B cell (primary cell): ENCODE data around the gene PPFIA1. TPM values are rescaled to one million over a fixed set of nuclear protein-coding genes. Genes with fewer than 3 reads are reported as not detected.

Source experiments
- ATAC-seq: fragments of 200-7000 bp; cut with Tn5 transposase; one replicate; pipeline ENCODE4 v1.10.0; 2021; ENCODE audit warnings: low read depth, mild to moderate bottlenecking, moderate number of reproducible peaks, moderate library complexity
- CTCF ChIA-PET: fragments of 350-600 bp; sonication (Branson Sonifier 250); formaldehyde crosslinking; loops from one replicate; lab custom pipeline; 2021; ENCODE audit warnings: antibody characterized with exemption, inconsistent platforms; lab: Charles Lee
- POLR2A ChIA-PET: fragments of 350-600 bp; sonication (Branson Sonifier 250); formaldehyde crosslinking; loops from one replicate; lab custom pipeline; 2021; ENCODE audit warnings: antibody characterized with exemption; lab: Charles Lee
- DNase-seq: peaks from one replicate; pipeline ENCODE4 v3.0.0; 2013
- H2AFZ ChIP-seq: 2 replicates; pipeline ENCODE4 v1.6.1; 2012; ENCODE audit warnings: mild to moderate bottlenecking, low read depth, low read length; ENCODE audit not compliant: insufficient read depth, poor library complexity, severe bottlenecking
- H3K27ac ChIP-seq, 2 donors: 1 replicate in 1 of 2; 2 replicates in 1 of 2; pipeline ENCODE4 v1.5.1; 2012 to 2013; ENCODE audit warnings: low read length in 2 of 2, mild to moderate bottlenecking in 2 of 2, moderate library complexity in 1 of 2
- H3K27me3 ChIP-seq, 4 experiments: fragments of 200-600 bp in 1 of 4; sonication (generic) in 1 of 4; replicated peaks in 1 of 4; 1 replicate in 2 of 4; 2 replicates in 2 of 4; pipeline versions ENCODE4 v1.6.1 to v1.7.0; 2013 to 2016; ENCODE audit warnings: low read length in 3 of 4, mild to moderate bottlenecking in 2 of 4, mixed read lengths in 1 of 4, moderate library complexity in 1 of 4; ENCODE audit not compliant: insufficient read depth in 4 of 4, control insufficient read depth in 3 of 4; ENCODE audit errors: control extremely low read depth in 1 of 4
- H3K36me3 ChIP-seq, 2 experiments: replicated peaks in 1 of 2; 1 replicate in 1 of 2; 2 replicates in 1 of 2; pipeline versions ENCODE4 v1.6.1 to v1.7.1; 2013; ENCODE audit warnings: low read length in 1 of 2; ENCODE audit not compliant: insufficient read depth in 2 of 2, control insufficient read depth in 1 of 2; ENCODE audit errors: control extremely low read depth in 1 of 2, extremely low read depth in 1 of 2
- H3K4me1 ChIP-seq, 2 donors: fragments of 200-600 bp in 1 of 2; sonication (generic) in 1 of 2; 1 replicate in 1 of 2; 2 replicates in 1 of 2; pipeline versions ENCODE4 v1.5.1 to v1.6.1; 2013 to 2017; ENCODE audit warnings: low read length in 2 of 2; ENCODE audit not compliant: control insufficient read depth in 2 of 2, insufficient read depth in 2 of 2
- H3K4me2 ChIP-seq: replicated peaks from 2 replicates; pipeline ENCODE3; 2012; ENCODE audit warnings: mild to moderate bottlenecking, low read depth, low read length; ENCODE audit not compliant: poor library complexity, severe bottlenecking
- H3K4me3 ChIP-seq, 5 experiments: fragments of 200-600 bp in 1 of 5; sonication (generic) in 1 of 5; 1 replicate in 3 of 5; 2 replicates in 2 of 5; pipeline versions ENCODE4 v1.5.1 to v1.7.0; 2011 to 2016; ENCODE audit warnings: low read length in 4 of 5, mild to moderate bottlenecking in 4 of 5, low read depth in 2 of 5, control low read depth in 1 of 5, moderate library complexity in 1 of 5; ENCODE audit not compliant: insufficient read depth in 1 of 5; ENCODE audit errors: control extremely low read depth in 1 of 5, extremely low read depth in 1 of 5
- H3K79me2 ChIP-seq: fragments of 200-600 bp; sonication (generic); one replicate; pipeline ENCODE4 v1.6.0; 2016; ENCODE audit warnings: low read length; ENCODE audit not compliant: control insufficient read depth, insufficient read depth
- H3K9ac ChIP-seq: fragments of 200-600 bp; sonication (generic); 2 replicates; pipeline ENCODE4 v1.6.1; 2017; ENCODE audit warnings: mild to moderate bottlenecking, low read length, moderate library complexity
- H3K9me3 ChIP-seq, 3 donors: one replicate each; pipeline versions ENCODE4 v1.6.1 to v1.7.1; 2013; ENCODE audit warnings: low read length in 2 of 3; ENCODE audit not compliant: control insufficient read depth in 2 of 3, insufficient read depth in 1 of 3; ENCODE audit errors: control extremely low read depth in 1 of 3
- H4K20me1 ChIP-seq: 2 replicates; pipeline ENCODE4 v1.6.0; 2012; ENCODE audit warnings: mild to moderate bottlenecking, low read length; ENCODE audit not compliant: insufficient read depth, control insufficient read depth, poor library complexity, severe bottlenecking
- H3K27ac Mint-ChIP-seq: one replicate; pipeline ENCODE4 v1.8.0; 2021; ENCODE audit warnings: mixed read lengths
- H3K27me3 Mint-ChIP-seq: one replicate; pipeline ENCODE4 v1.8.0; 2021; ENCODE audit warnings: mixed read lengths
- H3K4me1 Mint-ChIP-seq: one replicate; pipeline ENCODE4 v1.8.0; 2021; ENCODE audit warnings: mixed read lengths
- H3K4me3 Mint-ChIP-seq: one replicate; pipeline ENCODE4 v1.8.0; 2021; ENCODE audit warnings: mixed read lengths
- H3K9me3 Mint-ChIP-seq: one replicate; pipeline ENCODE4 v1.8.0; 2022; ENCODE audit warnings: mixed read lengths; ENCODE audit not compliant: insufficient read depth
- CTCF ChIP-seq: fragments of 200-600 bp; IDR thresholded peaks from one replicate; pipeline ENCODE4 v1.8.0; 2022; ENCODE audit warnings: antibody characterized with exemption, mild to moderate bottlenecking
- EZH2 ChIP-seq: IDR thresholded peaks from 2 replicates; pipeline ENCODE4 v1.6.1; 2012; ENCODE audit warnings: borderline replicate concordance, low read depth, mild to moderate bottlenecking, moderate library complexity, low read length; ENCODE audit not compliant: insufficient read depth, poor library complexity, severe bottlenecking
- WGBS: methylation state at CpG from one replicate; pipeline ENCODE4 v1.1.5; 2013; ENCODE audit warnings: missing lambda C conversion rate; ENCODE audit not compliant: insufficient coverage; 5-methylcytosine and 5-hydroxymethylcytosine counted together
- intact Hi-C: fragments of 100-400 bp; cut with micrococcal nuclease; formaldehyde crosslinking; loops from one replicate; pipeline ENCODE4 v1.10.0; 2022
- polyA plus RNA-seq: library from polyadenylated mRNA; depleted of rRNA; stranded (reverse); fragments of >200 nt; gene quantifications from 2 replicates; pipeline ENCODE4 v1.2.3, GENCODE V29; 2012
- total RNA-seq, 2 donors: library from RNA; stranded (reverse); fragments of 120-200 nt in 1 of 2; gene quantifications; 1 replicate in 1 of 2; 2 replicates in 1 of 2; pipeline versions ENCODE4 v1.2.3 to v1.2.4, GENCODE V29; 2013 to 2022

The PPFIA1 gene
- total and polyA plus RNA-seq, 2 donors (not counting 1 experiment from before 2014, with no cell fraction given): 21.8 to 70.4 TPM

- no peak overlapping the region for H3K27ac Mint-ChIP-seq
- H3K9ac ChIP-seq: no peak overlapping the region
- no peaks in the 10 kb centered on the region for H3K4me1 ChIP-seq
- no peaks in the 10 kb centered on the region for H3K79me2 ChIP-seq
- no peak overlapping the region for H3K4me2 ChIP-seq
- no peaks in the 10 kb centered on the region for H3K9me3 Mint-ChIP-seq
- H2AFZ ChIP-seq: no peak overlapping the region
- H3K36me3 ChIP-seq: peaks cover 10 to 67% of the 10 kb centered on the region in 2 experiments
- H3K27me3 ChIP-seq: no peaks in the 10 kb centered on the region
- ChIA-PET POLR2A (no interaction called here), CTCF (no interaction called here)
- H4K20me1 ChIP-seq: no peaks in the 10 kb centered on the region
- no peak overlapping the region for H3K27ac ChIP-seq
- no peaks in the 10 kb centered on the region for H3K9me3 ChIP-seq
- H3K4me1 Mint-ChIP-seq: no peaks in the 10 kb centered on the region
- DNase-seq (no peak), ATAC-seq (no peak)
- TF ChIP-seq CTCF: no peak
- no peak for TF ChIP-seq EZH2
- intact Hi-C loops: no loop called here
- H3K4me3 ChIP-seq: no peak overlapping the region
- H3K4me3 Mint-ChIP-seq: no peak overlapping the region
- WGBS: 98% methylated on average over 9 of the region's 11 CpGs
- H3K27me3 Mint-ChIP-seq: no peaks in the 10 kb centered on the region
These were observed 73.1 kb downstream of the PPFIA1 start for GRCh38 chr11:70343636-70344035.

- no peak overlapping the region for H2AFZ ChIP-seq
- intact Hi-C loops: no loop called here
- no peak overlapping the region for H3K4me2 ChIP-seq
- no peaks in the 10 kb centered on the region for H3K27me3 ChIP-seq
- Mint-ChIP-seq H3K27me3 (no peaks in the 10 kb centered on the region), H3K27ac (no peak overlapping the region), H3K4me1 (no peaks in the 10 kb centered on the region), H3K4me3 (no peak overlapping the region), H3K9me3 (no peaks in the 10 kb centered on the region)
- no peak for TF ChIP-seq CTCF
- TF ChIP-seq EZH2: no peak
- no peaks in the 10 kb centered on the region for H4K20me1 ChIP-seq
- H3K9ac ChIP-seq: no peak overlapping the region
- peaks cover 9 to 46% of the 10 kb centered on the region in 2 experiments for H3K36me3 ChIP-seq
- ChIA-PET CTCF (interaction anchor here (0.5 kb wide), 1 partner anchor 353 kb away, joined by 3 read pairs; no protein-coding TSS in a partner anchor), POLR2A (no interaction called here)
- H3K4me1 ChIP-seq: no peaks in the 10 kb centered on the region
- DNase-seq (no peak), ATAC-seq (no peak)
- H3K4me3 ChIP-seq: no peak overlapping the region
- H3K79me2 ChIP-seq: no peaks in the 10 kb centered on the region
- no peak overlapping the region for H3K27ac ChIP-seq
- WGBS: 98% methylated on average over 6 of the region's 12 CpGs
- H3K9me3 ChIP-seq: no peaks in the 10 kb centered on the region
These were observed 77.7 kb downstream of the PPFIA1 start for GRCh38 chr11:70348191-70348590.
